Stimulated activated CD4-positive, alpha-beta T cell treated with anti-CD3 and anti-CD28 coated beads, TNF-alpha, amount 100 ng/mL, for 1 hour (primary cell): Measurements from ENCODE around the gene AGPAT1.
A peak's percentile ranks its signal among the peaks of the same experiment; 100 is the strongest.
"Not testable (repeated sequence)": the region's sequence is repeated elsewhere in the genome, so short reads cannot be mapped to it uniquely, and the experiment has no call there.

Experiments used
- DNase-seq, 3 donors: peaks; one replicate each; pipeline ENCODE4 v3.0.0-alpha.2; 2020; ENCODE audit warnings: low read depth in 3 of 3, low spot score in 1 of 3

AGPAT1 gene

GRCh38 chr6:32175711-32176475, at the start of gene AGPAT1:
AGPAT1 (minus strand) TSS chr6:32176084; CDS start chr6:32171496, 4,588 bp downstream.
- peak; percentile 91 to 97 (median 93) for DNase-seq

- DNase-seq, result no peak
These were observed 48.8 kb upstream of the AGPAT1 start for GRCh38 chr6:32224696-32225095.

- no peak for DNase-seq
These were observed 47.7 kb upstream of the AGPAT1 start, which contains the start of gene NOTCH4 for GRCh38 chr6:32223258-32224235. NOTCH4 (minus strand) TSS chr6:32224067; CDS start chr6:32223928, 139 bp downstream.

- no peak for DNase-seq
These were observed 46.7 kb upstream of the AGPAT1 start for GRCh38 chr6:32222333-32223230.

- DNase-seq, result no peak
These were observed 44.1 kb upstream of the AGPAT1 start for GRCh38 chr6:32220021-32220420.

- DNase-seq, result no peak
These were observed 42.3 kb upstream of the AGPAT1 start for GRCh38 chr6:32218167-32218566.

- DNase-seq, result no peak
These were observed 41.1 kb upstream of the AGPAT1 start for GRCh38 chr6:32216998-32217397.

GRCh38 chr6:32216285-32216684, 40.4 kb upstream of the AGPAT1 start:
- no peak for DNase-seq

- no peak for DNase-seq
These were observed 39.7 kb upstream of the AGPAT1 start for GRCh38 chr6:32215617-32216016.

- DNase-seq, result no peak
These were observed 38.2 kb upstream of the AGPAT1 start for GRCh38 chr6:32214126-32214525.

- no peak for DNase-seq
These were observed 37.8 kb upstream of the AGPAT1 start for GRCh38 chr6:32213649-32214048.

GRCh38 chr6:32212076-32212760, 36.3 kb upstream of the AGPAT1 start:
- no peak for DNase-seq

- DNase-seq, result not testable (repeated sequence)
These were observed 35.5 kb upstream of the AGPAT1 start for GRCh38 chr6:32211432-32211831.

GRCh38 chr6:32210191-32210601, 34.3 kb upstream of the AGPAT1 start:
- DNase-seq, result no peak

GRCh38 chr6:32208996-32209395, 33.1 kb upstream of the AGPAT1 start:
- DNase-seq, result no peak

- DNase-seq, result no peak
These were observed 28.4 kb upstream of the AGPAT1 start for GRCh38 chr6:32204268-32204715.

GRCh38 chr6:32203426-32204267, 27.8 kb upstream of the AGPAT1 start:
- no peak for DNase-seq

GRCh38 chr6:32202186-32202585, 26.3 kb upstream of the AGPAT1 start:
- DNase-seq, result no peak
